GM12878 (cell line): Measurements from ENCODE around the gene RGS16. TPM values are rescaled to one million over a fixed set of nuclear protein-coding genes. Genes with fewer than 3 reads are reported as not detected.

Source experiments
- ATAC-seq: fragments of 200-7000 bp; cut with Tn5 transposase; 3 replicates; pipeline ENCODE4 v1.9.1; 2020; ENCODE audit warnings: mild to moderate bottlenecking, moderate library complexity
- BruUV-seq: library from RNA; stranded (reverse); fragments of 400-500 nt; replicated peaks from 2 replicates; lab custom pipeline; 2021; lab: Mats Ljungman, UMichigan
- CTCF ChIA-PET: fragments of 300-600 bp; sonication (Branson Sonifier 250); formaldehyde crosslinking; extraction: SDS; loops from one replicate; lab custom pipeline; 2021; ENCODE audit warnings: inconsistent platforms; lab: Yijun Ruan, JAX
- POLR2A ChIA-PET: fragments of 350-600 bp; formaldehyde crosslinking; extraction: SDS; loops from one replicate; lab custom pipeline; 2021; ENCODE audit warnings: inconsistent platforms; lab: Charles Lee
- RAD21 ChIA-PET: fragments of 300-600 bp; sonication (Branson Sonifier 250); formaldehyde crosslinking; loops from one replicate; lab custom pipeline; 2023; ENCODE audit warnings: antibody characterized with exemption; ENCODE audit not compliant: unreplicated experiment; lab: Charles Lee
- SMC1A ChIA-PET: fragments of 300-600 bp; sonication (Branson Sonifier 250); formaldehyde crosslinking; loops from one replicate; lab custom pipeline; 2023; ENCODE audit not compliant: unreplicated experiment, uncharacterized antibody; lab: Charles Lee
- DNase-seq: peaks from one replicate; pipeline ENCODE4 v3.0.0-alpha.2; 2011; ENCODE audit warnings: low read depth, low spot score
- FAIRE-seq: peaks from 3 replicates; lab custom pipeline; 2011; peaks lifted over from hg19 to GRCh38; lab: Jason Lieb, UNC
- H2AFZ ChIP-seq: 2 replicates; pipeline ENCODE4 v1.6.0; 2011; ENCODE audit warnings: low read depth, low read length, control low read depth; ENCODE audit not compliant: control insufficient read depth
- H3K27ac ChIP-seq: 2 replicates; pipeline ENCODE4 v1.5.1; 2011; ENCODE audit warnings: control low read depth; ENCODE audit not compliant: control insufficient read depth, insufficient read depth
- H3K27me3 ChIP-seq, 2 experiments: replicated peaks in 1 of 2; 2 replicates each; pipeline versions ENCODE4 v1.6.0 to v1.6.1; 2011; ENCODE audit warnings: low read length in 1 of 2; ENCODE audit not compliant: control insufficient read depth in 2 of 2, insufficient read depth in 2 of 2
- H3K36me3 ChIP-seq, 2 experiments: 2 replicates each; pipeline ENCODE4 v1.5.1; 2011; ENCODE audit warnings: low read length in 1 of 2; ENCODE audit not compliant: control insufficient read depth in 2 of 2, insufficient read depth in 2 of 2
- H3K4me1 ChIP-seq: 2 replicates; pipeline ENCODE4 v1.6.1; 2011; ENCODE audit warnings: mild to moderate bottlenecking, low read length, moderate library complexity, mixed read lengths; ENCODE audit not compliant: control insufficient read depth, insufficient read depth
- H3K4me2 ChIP-seq: 2 replicates; pipeline ENCODE4 v1.6.0; 2011; ENCODE audit warnings: control low read depth; ENCODE audit not compliant: control insufficient read depth, insufficient read depth
- H3K4me3 ChIP-seq: fragments of 200-600 bp; sonication (generic); 2 replicates; pipeline ENCODE4 v1.5.1; 2016
- H3K79me2 ChIP-seq: 2 replicates; pipeline ENCODE4 v1.6.0; 2011; ENCODE audit warnings: low read length; ENCODE audit not compliant: control insufficient read depth, insufficient read depth
- H3K9ac ChIP-seq: 2 replicates; pipeline ENCODE4 v1.8.0; 2011; ENCODE audit warnings: low read length, control low read depth, mixed read lengths; ENCODE audit not compliant: control insufficient read depth, insufficient read depth
- H3K9me3 ChIP-seq: replicated peaks from 3 replicates; pipeline ENCODE4 v1.5.1; 2011; ENCODE audit warnings: mild to moderate bottlenecking, low read length; ENCODE audit not compliant: control insufficient read depth, insufficient read depth
- H4K20me1 ChIP-seq: 2 replicates; pipeline ENCODE4 v1.6.0; 2011; ENCODE audit not compliant: control insufficient read depth, insufficient read depth
- ATF7 ChIP-seq: fragments of 450-650 bp; IDR thresholded peaks from 2 replicates; pipeline ENCODE4 v1.6.1; 2016; ENCODE audit warnings: low read depth, mild to moderate bottlenecking
- BMI1 ChIP-seq: fragments of 450-650 bp; IDR thresholded peaks from 2 replicates; pipeline ENCODE4 v1.6.1; 2016; ENCODE audit warnings: mild to moderate bottlenecking, moderate library complexity, borderline replicate concordance
- CREM ChIP-seq: IDR thresholded peaks from 2 replicates; pipeline ENCODE4 v1.6.1; 2014; ENCODE audit warnings: antibody characterized with exemption, low read depth
- ELK1 ChIP-seq: IDR thresholded peaks from 2 replicates; pipeline ENCODE4 v1.6.1; 2012; ENCODE audit warnings: low read depth, low read length, improper control_type of control experiment
- FOXK2 ChIP-seq: fragments of 450-650 bp; IDR thresholded peaks from 2 replicates; pipeline ENCODE4 v1.6.1; 2017; ENCODE audit warnings: mild to moderate bottlenecking, moderate library complexity
- LARP7 ChIP-seq: fragments of 450-650 bp; IDR thresholded peaks from 2 replicates; pipeline ENCODE4 v1.6.1; 2017; ENCODE audit warnings: mild to moderate bottlenecking
- MXI1 ChIP-seq: fragments of 150-350 bp; IDR thresholded peaks from 2 replicates; pipeline ENCODE4 v1.6.1; 2011; ENCODE audit warnings: low read depth, mild to moderate bottlenecking, inconsistent platforms, low read length, improper control_type of control experiment
- MYB ChIP-seq: fragments of 150-350 bp; IDR thresholded peaks from 2 replicates; pipeline ENCODE4 v1.6.1; 2014; ENCODE audit warnings: mild to moderate bottlenecking, low read depth, low read length, borderline replicate concordance
- NR2F1 ChIP-seq: fragments of 450-650 bp; conservative IDR thresholded peaks from 2 replicates; pipeline ENCODE4 v1.6.1; 2017; ENCODE audit warnings: mild to moderate bottlenecking
- PML ChIP-seq: IDR thresholded peaks from 2 replicates; pipeline ENCODE4 v1.6.1; 2012; ENCODE audit warnings: low read length, inconsistent platforms
- RCOR1 ChIP-seq: conservative IDR thresholded peaks from 2 replicates; pipeline ENCODE4 v1.6.1; 2012; ENCODE audit warnings: low read depth, low read length, improper control_type of control experiment
- TCF3 ChIP-seq: IDR thresholded peaks from 2 replicates; pipeline ENCODE4 v1.6.1; 2012; ENCODE audit warnings: low read depth, mild to moderate bottlenecking, low read length, borderline replicate concordance; ENCODE audit not compliant: insufficient read depth
- WGBS: methylation state at CpG from one replicate; pipeline ENCODE4 v1.1.6; 2016; ENCODE audit warnings: low lambda C conversion rate; ENCODE audit not compliant: insufficient replicate concordance, insufficient coverage; ENCODE audit errors: missing lambda C conversion rate; 5-methylcytosine and 5-hydroxymethylcytosine counted together
- in situ Hi-C: fragments of 300-500 bp; cut with MboI; formaldehyde crosslinking; loops from 9 replicates; pipeline ENCODE4 v1.14.3; 2018; ENCODE audit warnings: mixed read lengths
- intact Hi-C: fragments of 100-400 bp; cut with micrococcal nuclease; formaldehyde crosslinking; loops from one replicate; pipeline ENCODE4 v1.14.2; 2022; ENCODE audit not compliant: unreplicated experiment
- polyA plus RNA-seq, 11 experiments: library from polyadenylated mRNA; depleted of rRNA in 4 of 11; unstranded in 6 of 11; stranded (reverse) in 5 of 11; fragments of >200 nt; fragmentation: Nextera tagmentation in 4 of 11; fragmentation: Illumina TruSeq in 1 of 11; extraction: Ambion mirVana in 4 of 11; extraction: Trizol in 1 of 11; gene quantifications; 1 replicate in 1 of 11; 2 replicates in 10 of 11; pipeline versions ENCODE4 v1.2.1 to v1.2.3, GENCODE V29; 2011 to 2016; ENCODE audit warnings: inconsistent platforms in 2 of 11, missing spikeins in 2 of 11, low read depth in 1 of 11
- total RNA-seq, 4 experiments: library from RNA; depleted of rRNA in 3 of 4; stranded (reverse); fragments of >200 nt in 3 of 4; fragmentation: Illumina TruSeq in 1 of 4; extraction: Trizol in 1 of 4; gene quantifications; 2 replicates each; pipeline versions ENCODE4 v1.2.1 to v1.2.3, GENCODE V29; 2013 to 2021

RGS16 gene
- total and polyA plus RNA-seq, 10 of the 15 experiments (the other 5 are each of a cell fraction or from before 2014, with no cell fraction given): 16.4 to 58.2 (median 44.6) TPM

DNA sequence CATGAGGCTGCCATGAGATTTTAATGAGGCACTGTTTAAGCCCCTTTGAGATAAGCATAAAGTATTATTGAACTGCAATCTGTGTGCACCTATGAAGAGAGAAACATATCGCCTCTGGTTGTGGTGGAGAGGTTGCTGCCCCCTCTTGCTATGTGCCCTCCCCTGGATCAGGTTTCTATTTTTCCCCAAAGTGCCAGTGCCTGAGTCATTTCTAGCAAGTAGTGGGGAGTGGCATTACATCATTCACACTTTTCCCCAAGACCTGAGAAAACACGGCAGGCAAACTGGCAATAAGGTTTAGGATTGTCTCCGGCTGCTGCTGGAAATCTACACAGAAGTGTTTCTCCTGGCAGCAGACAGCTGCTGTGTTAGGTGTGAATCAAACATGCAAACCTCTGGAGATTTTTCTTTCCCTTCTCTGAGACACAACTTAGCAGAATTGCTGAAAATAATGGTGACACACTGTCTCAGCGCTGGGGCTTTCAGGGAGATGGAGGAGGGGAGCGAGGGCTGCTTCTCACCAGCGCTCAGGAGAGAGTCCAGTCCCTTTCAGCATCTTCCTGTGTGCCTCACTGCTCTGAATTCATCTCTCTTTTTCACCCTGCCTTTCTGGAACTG, 13.7 kb upstream of the RGS16 start (continued):
- TF ChIP-seq ELK1 (no peak), PML (no peak), RCOR1 (no peak), BMI1 (peak; percentile 50), CREM (no peak), LARP7 (no peak)
- TF ChIP-seq, all 136 proteins: peak for 19

DNA sequence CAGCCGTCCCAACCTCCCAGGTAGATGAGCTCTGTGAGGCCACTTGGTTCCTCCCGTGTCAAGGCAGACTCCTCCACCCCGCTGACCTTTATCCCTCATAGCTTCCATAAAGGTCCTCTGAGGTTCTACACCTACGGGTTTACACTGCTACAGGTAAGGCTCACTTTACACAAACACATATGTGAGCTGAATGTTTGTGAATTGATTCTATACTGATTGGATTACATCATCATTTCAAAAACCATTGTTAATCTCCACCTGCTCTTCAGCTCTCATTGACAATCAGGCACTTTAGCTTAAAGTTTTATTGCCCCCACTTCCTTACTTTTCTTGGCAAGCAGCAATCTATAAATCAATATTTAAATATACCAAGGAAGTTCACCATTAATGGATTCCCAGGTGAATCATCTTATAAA, 12.8 kb upstream of the RGS16 start:
- Histone ChIP-seq H3K4me2 (peak overlapping the region; percentile 87; the same call in 1 of the 2 replicates), H3K27me3 (no peaks in the 10 kb centered on the region), H3K4me3 (no peak overlapping the region), H3K36me3 (no peaks in the 10 kb centered on the region), H3K9ac (no peak overlapping the region), H3K79me2 (no peaks in the 10 kb centered on the region), H3K4me1 (peaks cover 51% of the 10 kb centered on the region), H3K27ac (peak overlapping the region; percentile 51), H4K20me1 (no peaks in the 10 kb centered on the region)
- no TSS peak for BruUV-seq
- in situ Hi-C loops: no loop called here
- no peak for ATAC-seq
- WGBS: 47% methylated on average over 4 of the region's 4 CpGs
- ChIA-PET RAD21 (interaction anchor here (0.6 to 9.4 kb wide), 19 partner anchors 8 to 223 kb away, joined by 3 to 121 read pairs (median 4); partner anchors contain the start of genes NPL and RGS16), POLR2A (interaction anchor here (0.6 to 7.4 kb wide), 12 partner anchors 8 to 1214 kb away, joined by 3 to 51 read pairs (median 6); partner anchors contain the start of gene RGS16), SMC1A (interaction anchor here (0.9 to 12.3 kb wide), 15 partner anchors 8 to 169 kb away, joined by 3 to 219 read pairs (median 6); partner anchors contain the start of gene RGS16)
- FAIRE-seq: no peak
- DNase-seq: no peak
- no peak for TF ChIP-seq PML
- TF ChIP-seq FOXK2: no peak
- peak; percentile 91 for TF ChIP-seq ATF7
- no peak for TF ChIP-seq TCF3
- TF ChIP-seq MYB: no peak
- no peak for TF ChIP-seq MXI1
- 0 out of 2 replicates have a peak, but pooled peaks have one; percentile 26 for TF ChIP-seq NR2F1
- TF ChIP-seq, all 136 proteins: peak for 2
- Histone ChIP-seq H2AFZ (no peak overlapping the region), H3K9me3 (peaks cover 2% of the 10 kb centered on the region; the same call in 1 of the 3 replicates)
- intact Hi-C loops: loop anchor here (5.0 kb wide), 2 partner anchors 100 to 165 kb away; no protein-coding TSS in a partner anchor
- CTCF ChIA-PET: interaction anchor here (1.2 to 37.4 kb wide), 11 partner anchors 9 to 172 kb away, joined by 4 to 1888 read pairs (median 7); partner anchors contain the start of genes NPL and RGS16
